Kidney (tissue), 14 donors: ENCODE measurements around the gene ARHGAP26. TPM values are rescaled to one million over a fixed set of nuclear protein-coding genes. Genes with fewer than 3 reads are reported as not detected.
"Not testable (repeated sequence)": the region's sequence is repeated elsewhere in the genome, so short reads cannot be mapped to it uniquely, and the experiment has no call there.

ENCODE experiments used
- DNase-seq, 5 donors: peaks; one replicate each; pipeline ENCODE4 v3.0.0-alpha.2; 2013 to 2020
- FAIRE-seq: peaks from 2 replicates; lab custom pipeline; 2012; peaks lifted over from hg19 to GRCh38; lab: Jason Lieb, UNC
- H3K27ac ChIP-seq, 2 donors: one replicate each; pipeline ENCODE4 v1.7.0; 2013; ENCODE audit warnings: low read depth in 2 of 2, low read length in 2 of 2, inconsistent platforms in 1 of 2
- H3K27me3 ChIP-seq: one replicate; pipeline ENCODE4 v1.7.1; 2013; ENCODE audit warnings: low read length, inconsistent platforms; ENCODE audit not compliant: control insufficient read depth, insufficient read depth
- H3K36me3 ChIP-seq, 3 donors: one replicate each; pipeline versions ENCODE4 v1.7.0 to v1.7.1; 2013; ENCODE audit warnings: low read length in 3 of 3, control low read depth in 1 of 3, inconsistent platforms in 1 of 3; ENCODE audit not compliant: insufficient read depth in 3 of 3, control insufficient read depth in 2 of 3
- H3K4me1 ChIP-seq, 3 donors: one replicate each; pipeline versions ENCODE4 v1.7.0 to v1.7.1; 2013; ENCODE audit warnings: low read length in 3 of 3, inconsistent platforms in 1 of 3, low read depth in 1 of 3; ENCODE audit not compliant: control insufficient read depth in 2 of 3, insufficient read depth in 2 of 3
- H3K4me3 ChIP-seq, 3 donors: one replicate each; pipeline versions ENCODE4 v1.7.0 to v1.8.1; 2013; ENCODE audit warnings: low read length in 3 of 3, control low read depth in 1 of 3, inconsistent platforms in 1 of 3
- H3K9ac ChIP-seq, 3 donors: one replicate each; pipeline versions ENCODE4 v1.7.0 to v1.7.1; 2013; ENCODE audit warnings: low read length in 3 of 3, control low read depth in 1 of 3, inconsistent platforms in 1 of 3
- H3K9me3 ChIP-seq, 3 donors: one replicate each; pipeline versions ENCODE4 v1.7.0 to v1.7.1; 2013; ENCODE audit warnings: low read length in 3 of 3, control low read depth in 1 of 3, inconsistent platforms in 1 of 3; ENCODE audit not compliant: control insufficient read depth in 2 of 3, insufficient read depth in 1 of 3
- intact Hi-C: fragments of 100-400 bp; cut with DNase I; formaldehyde crosslinking; loops from one replicate; pipeline ENCODE4 v1.11.1; 2022
- polyA plus RNA-seq: library from polyadenylated mRNA; stranded (reverse); fragments of 350-450 nt; fragmentation: Illumina TruSeq; extraction: RNeasy Lipid Tissue Mini Kit (QIAGEN cat#74804); gene quantifications from one replicate; pipeline ENCODE4 v1.2.3, GENCODE V29; 2014; ENCODE audit warnings: low read depth, low replicate concordance; ENCODE audit not compliant: insufficient read depth
- total RNA-seq: library from RNA; stranded (reverse); fragmentation: NEBNext Ultra II Directional; extraction: Animal tissue kit (Norgen Biotek cat#: 25700); gene quantifications from one replicate; pipeline ENCODE4 v1.2.1, GENCODE V29; 2021
- TF ChIP-seq, protein P1 (sequence below): IDR thresholded peaks from 3 replicates; pipeline ENCODE4 v1.5.1; 2012; ENCODE audit warnings: mild to moderate bottlenecking, moderate library complexity, borderline replicate concordance; ENCODE audit not compliant: insufficient read depth; ENCODE audit errors: extremely low read depth
- donor health status: control.
- donor health status: control.
- donor health status: control.
- donor health status: control.
- donor health status: control.
- donor health status: DM: yes; HTN: yes; CAD: no.
- donor health status: Normal renal cell carcinoma (clear cell type).

ARHGAP26 gene
- total and polyA plus RNA-seq, 2 donors from 2014 or later: 2.5 to 85.7 TPM

DNA sequence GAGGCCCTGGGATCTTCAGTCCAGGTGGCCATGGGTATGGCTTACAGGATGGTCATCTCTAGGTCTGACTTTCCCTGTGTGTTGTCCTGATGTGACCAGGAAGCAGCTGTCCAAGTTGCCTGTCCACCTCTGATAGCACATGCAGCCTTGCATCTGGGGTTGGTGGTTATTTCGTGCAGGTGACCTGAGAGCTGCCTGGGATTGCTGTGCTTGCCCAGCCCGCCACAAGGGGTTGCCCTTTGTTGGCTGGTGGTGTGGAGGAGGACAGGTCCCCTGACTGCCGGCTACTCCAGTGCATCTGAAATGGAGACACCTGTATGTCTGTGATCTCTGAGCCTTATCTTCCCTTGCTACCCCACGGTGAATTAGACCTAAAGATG, 212.6 kb downstream of the ARHGAP26 start:
- peak overlapping the region in 1 of 3 donors; percentile 3 for H3K4me3 ChIP-seq
- no peaks in the 10 kb centered on the region for H3K9me3 ChIP-seq
- intact Hi-C loops: no loop called here
- no peak overlapping the region for H3K9ac ChIP-seq
- TF ChIP-seq, protein P1, sequence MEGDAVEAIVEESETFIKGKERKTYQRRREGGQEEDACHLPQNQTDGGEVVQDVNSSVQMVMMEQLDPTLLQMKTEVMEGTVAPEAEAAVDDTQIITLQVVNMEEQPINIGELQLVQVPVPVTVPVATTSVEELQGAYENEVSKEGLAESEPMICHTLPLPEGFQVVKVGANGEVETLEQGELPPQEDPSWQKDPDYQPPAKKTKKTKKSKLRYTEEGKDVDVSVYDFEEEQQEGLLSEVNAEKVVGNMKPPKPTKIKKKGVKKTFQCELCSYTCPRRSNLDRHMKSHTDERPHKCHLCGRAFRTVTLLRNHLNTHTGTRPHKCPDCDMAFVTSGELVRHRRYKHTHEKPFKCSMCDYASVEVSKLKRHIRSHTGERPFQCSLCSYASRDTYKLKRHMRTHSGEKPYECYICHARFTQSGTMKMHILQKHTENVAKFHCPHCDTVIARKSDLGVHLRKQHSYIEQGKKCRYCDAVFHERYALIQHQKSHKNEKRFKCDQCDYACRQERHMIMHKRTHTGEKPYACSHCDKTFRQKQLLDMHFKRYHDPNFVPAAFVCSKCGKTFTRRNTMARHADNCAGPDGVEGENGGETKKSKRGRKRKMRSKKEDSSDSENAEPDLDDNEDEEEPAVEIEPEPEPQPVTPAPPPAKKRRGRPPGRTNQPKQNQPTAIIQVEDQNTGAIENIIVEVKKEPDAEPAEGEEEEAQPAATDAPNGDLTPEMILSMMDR: no peak
- H3K36me3 ChIP-seq: no peaks in the 10 kb centered on the region
- no peaks in the 10 kb centered on the region for H3K27me3 ChIP-seq
- FAIRE-seq (no peak), DNase-seq (no peak)
- H3K27ac ChIP-seq: peak overlapping the region; percentile 34 to 63
- peaks cover 5 to 27% (median 20%) of the 10 kb centered on the region in 3 donors for H3K4me1 ChIP-seq

GRCh38 chr5:142984011-142984410, 213.8 kb downstream of the ARHGAP26 start:
- H3K27ac ChIP-seq: no peak overlapping the region
- TF ChIP-seq, protein P1: no peak
- DNase-seq: no peak
- no peaks in the 10 kb centered on the region for H3K36me3 ChIP-seq
- intact Hi-C loops: no loop called here
- no peaks in the 10 kb centered on the region for H3K27me3 ChIP-seq
- peaks cover 5 to 27% (median 20%) of the 10 kb centered on the region in 3 donors for H3K4me1 ChIP-seq
- no peak overlapping the region for H3K9ac ChIP-seq
- no peak overlapping the region for H3K4me3 ChIP-seq
- no peaks in the 10 kb centered on the region for H3K9me3 ChIP-seq
- FAIRE-seq: no peak

DNA sequence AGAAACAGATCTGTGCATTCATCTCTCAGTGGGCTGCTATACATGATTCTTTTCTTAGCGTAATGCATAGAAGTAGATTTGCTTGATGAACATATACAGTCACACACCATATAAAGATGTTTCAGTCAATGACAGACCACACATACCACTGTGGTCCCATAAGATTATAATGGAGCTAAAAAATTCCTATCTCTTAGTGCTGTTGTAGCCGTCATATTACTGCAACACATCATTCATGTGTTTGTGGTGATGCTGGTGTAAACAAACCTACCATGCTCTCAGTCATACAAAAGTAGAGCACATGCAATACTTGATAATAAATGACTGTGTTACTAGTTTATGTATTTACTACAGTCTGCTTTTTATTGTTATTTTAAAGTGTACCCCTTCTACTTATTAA, 214.3 kb downstream of the ARHGAP26 start:
- H3K4me1 ChIP-seq: peaks cover 5 to 27% (median 20%) of the 10 kb centered on the region in 3 donors
- FAIRE-seq (no peak), DNase-seq (no peak)
- H3K27me3 ChIP-seq: no peaks in the 10 kb centered on the region
- H3K9me3 ChIP-seq: no peaks in the 10 kb centered on the region
- no peak overlapping the region for H3K9ac ChIP-seq
- no peak overlapping the region for H3K27ac ChIP-seq
- no peak overlapping the region for H3K4me3 ChIP-seq
- intact Hi-C loops: no loop called here
- TF ChIP-seq, protein P1: no peak
- no peaks in the 10 kb centered on the region for H3K36me3 ChIP-seq

DNA sequence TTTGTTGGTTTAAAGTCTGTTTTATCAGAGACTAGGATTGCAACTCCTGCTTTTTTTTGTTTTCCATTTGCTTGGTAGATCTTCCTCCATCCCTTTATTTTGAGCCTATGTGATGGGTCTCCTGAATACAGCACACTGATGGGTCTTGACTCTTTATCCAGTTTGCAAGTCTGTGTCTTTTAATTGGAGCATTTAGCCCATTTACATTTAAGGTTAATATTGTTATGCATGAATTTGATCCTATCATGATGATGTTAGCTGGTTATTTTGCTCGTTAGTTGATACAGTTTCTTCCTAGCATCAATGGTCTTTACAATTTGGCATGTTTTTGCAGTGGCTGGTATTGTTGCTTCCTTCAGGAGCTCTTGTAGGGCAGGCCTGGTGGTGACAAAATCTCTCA, 219.1 kb downstream of the ARHGAP26 start:
- H3K36me3 ChIP-seq, FAIRE-seq, H3K4me1 ChIP-seq, H3K9me3 ChIP-seq, H3K27me3 ChIP-seq, DNase-seq, H3K4me3 ChIP-seq, H3K27ac ChIP-seq, intact Hi-C loops, H3K9ac ChIP-seq: not testable (repeated sequence)

DNA sequence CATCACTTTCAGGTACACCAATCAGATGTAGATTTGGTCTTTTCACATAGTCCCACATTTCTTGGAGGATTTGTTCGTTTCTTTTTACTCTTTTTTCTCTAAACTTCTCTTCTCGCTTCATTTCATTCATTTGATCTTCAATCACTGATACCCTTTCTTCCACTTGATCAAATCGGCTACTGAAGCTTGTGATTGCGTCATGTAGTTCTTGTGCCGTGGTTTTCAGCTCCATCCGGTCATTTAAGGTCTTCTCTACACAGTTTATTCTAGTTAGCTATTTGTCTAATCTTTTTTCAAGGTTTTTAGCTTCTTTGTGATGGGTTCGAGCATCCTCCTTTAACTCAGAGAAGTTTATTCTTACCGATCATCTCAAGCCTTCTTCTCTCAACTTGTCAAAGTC, 219.9 kb downstream of the ARHGAP26 start:
- H3K4me1 ChIP-seq, H3K27me3 ChIP-seq, H3K4me3 ChIP-seq, H3K9ac ChIP-seq, FAIRE-seq, H3K27ac ChIP-seq, H3K9me3 ChIP-seq, intact Hi-C loops, H3K36me3 ChIP-seq, DNase-seq: not testable (repeated sequence)
